ENCODE results near the gene DCUN1D5.

DNA sequence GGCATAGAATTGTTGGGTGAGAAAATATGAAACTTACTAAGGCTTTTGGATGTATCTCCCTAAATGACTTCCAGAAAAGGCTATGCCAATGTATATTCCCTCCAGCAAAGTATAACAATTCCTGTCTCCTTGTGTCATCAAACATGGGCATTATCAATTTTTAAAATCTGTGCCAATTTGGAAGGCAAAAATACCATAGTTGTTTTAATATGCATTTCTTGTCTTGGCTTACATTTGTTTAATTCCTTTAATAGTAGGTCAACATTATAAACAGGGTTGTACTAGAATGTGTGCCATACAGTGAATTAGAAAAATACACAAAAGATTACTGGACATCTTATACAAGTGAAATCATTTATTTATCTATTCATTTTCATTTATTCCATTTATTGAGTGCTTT, 41.6 kb downstream of the DCUN1D5 start:
- TF ChIP-seq, protein P1, sequence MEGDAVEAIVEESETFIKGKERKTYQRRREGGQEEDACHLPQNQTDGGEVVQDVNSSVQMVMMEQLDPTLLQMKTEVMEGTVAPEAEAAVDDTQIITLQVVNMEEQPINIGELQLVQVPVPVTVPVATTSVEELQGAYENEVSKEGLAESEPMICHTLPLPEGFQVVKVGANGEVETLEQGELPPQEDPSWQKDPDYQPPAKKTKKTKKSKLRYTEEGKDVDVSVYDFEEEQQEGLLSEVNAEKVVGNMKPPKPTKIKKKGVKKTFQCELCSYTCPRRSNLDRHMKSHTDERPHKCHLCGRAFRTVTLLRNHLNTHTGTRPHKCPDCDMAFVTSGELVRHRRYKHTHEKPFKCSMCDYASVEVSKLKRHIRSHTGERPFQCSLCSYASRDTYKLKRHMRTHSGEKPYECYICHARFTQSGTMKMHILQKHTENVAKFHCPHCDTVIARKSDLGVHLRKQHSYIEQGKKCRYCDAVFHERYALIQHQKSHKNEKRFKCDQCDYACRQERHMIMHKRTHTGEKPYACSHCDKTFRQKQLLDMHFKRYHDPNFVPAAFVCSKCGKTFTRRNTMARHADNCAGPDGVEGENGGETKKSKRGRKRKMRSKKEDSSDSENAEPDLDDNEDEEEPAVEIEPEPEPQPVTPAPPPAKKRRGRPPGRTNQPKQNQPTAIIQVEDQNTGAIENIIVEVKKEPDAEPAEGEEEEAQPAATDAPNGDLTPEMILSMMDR (conservative IDR thresholded peaks at IDR 0.05 in 1 of 2, IDR thresholded peaks at IDR 0.05 in 1 of 2; ENCODE audit: extremely low read depth in 1 of 2, insufficient read depth in 1 of 2, low read depth in 1 of 2, low read length in 2 of 2) = no peak
- no peak for TF ChIP-seq EZH2 (IDR thresholded peaks at IDR 0.05; ENCODE audit: borderline replicate concordance, low read length)
